ENCODE data around the gene MMP11.

DNA sequence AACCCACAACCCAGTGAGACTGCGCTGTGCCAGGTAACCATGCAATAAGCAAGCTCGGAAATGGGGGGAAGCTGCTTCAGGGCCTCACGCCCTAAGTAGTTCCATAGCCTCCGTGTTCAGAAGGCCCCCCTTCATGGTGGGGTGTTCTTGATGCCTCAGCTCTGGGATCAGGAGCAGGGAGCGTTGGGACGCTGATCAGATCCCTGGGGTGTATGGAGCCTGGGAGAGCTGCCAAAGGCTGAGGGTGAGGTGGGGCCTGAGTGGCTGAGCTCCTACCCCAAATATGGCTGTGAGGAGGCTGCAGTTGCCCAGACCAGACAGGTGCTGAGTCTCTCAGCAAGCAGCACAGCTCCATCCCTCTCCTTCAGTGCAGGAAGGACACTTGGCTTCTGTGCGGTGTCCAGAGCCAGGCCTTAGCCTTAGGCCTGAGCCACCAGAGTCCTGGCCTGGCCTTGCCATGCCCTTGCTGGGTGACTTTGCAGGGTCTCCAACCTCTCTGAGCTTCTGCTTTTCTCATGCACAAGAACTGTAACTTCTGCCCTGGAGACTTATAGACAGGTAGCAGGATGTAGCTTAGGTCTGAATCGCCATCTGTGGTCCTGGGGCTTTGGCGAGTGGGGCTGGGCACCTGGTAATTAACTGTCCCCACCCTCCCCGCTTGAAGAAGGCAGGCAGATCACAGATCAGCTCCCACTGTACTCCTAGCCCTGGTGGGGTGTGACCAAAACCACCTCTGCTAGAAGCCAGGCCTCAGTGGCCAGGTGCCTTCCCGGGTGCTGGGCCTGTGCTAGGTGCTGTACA is 5.3 kb downstream of the MMP11 start:
- TF ChIP-seq EP300 (IDR thresholded peaks at IDR 0.05) (no peak), POLR2AphosphoS5 (IDR thresholded peaks at IDR 0.05) (no peak)
- TF ChIP-seq, protein P1, sequence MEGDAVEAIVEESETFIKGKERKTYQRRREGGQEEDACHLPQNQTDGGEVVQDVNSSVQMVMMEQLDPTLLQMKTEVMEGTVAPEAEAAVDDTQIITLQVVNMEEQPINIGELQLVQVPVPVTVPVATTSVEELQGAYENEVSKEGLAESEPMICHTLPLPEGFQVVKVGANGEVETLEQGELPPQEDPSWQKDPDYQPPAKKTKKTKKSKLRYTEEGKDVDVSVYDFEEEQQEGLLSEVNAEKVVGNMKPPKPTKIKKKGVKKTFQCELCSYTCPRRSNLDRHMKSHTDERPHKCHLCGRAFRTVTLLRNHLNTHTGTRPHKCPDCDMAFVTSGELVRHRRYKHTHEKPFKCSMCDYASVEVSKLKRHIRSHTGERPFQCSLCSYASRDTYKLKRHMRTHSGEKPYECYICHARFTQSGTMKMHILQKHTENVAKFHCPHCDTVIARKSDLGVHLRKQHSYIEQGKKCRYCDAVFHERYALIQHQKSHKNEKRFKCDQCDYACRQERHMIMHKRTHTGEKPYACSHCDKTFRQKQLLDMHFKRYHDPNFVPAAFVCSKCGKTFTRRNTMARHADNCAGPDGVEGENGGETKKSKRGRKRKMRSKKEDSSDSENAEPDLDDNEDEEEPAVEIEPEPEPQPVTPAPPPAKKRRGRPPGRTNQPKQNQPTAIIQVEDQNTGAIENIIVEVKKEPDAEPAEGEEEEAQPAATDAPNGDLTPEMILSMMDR (IDR thresholded peaks at IDR 0.05) = no peak
